Testis (tissue), 3 donors: Measurements from ENCODE around the gene EXOSC5. TPM values are rescaled to one million over a fixed set of nuclear protein-coding genes. Genes with fewer than 3 reads are reported as not detected.
A peak's percentile ranks its signal among the peaks of the same experiment; 100 is the strongest.
"Not testable (repeated sequence)": the region's sequence is repeated elsewhere in the genome, so short reads cannot be mapped to it uniquely, and the experiment has no call there.

ENCODE experiments used
- DNase-seq: peaks from one replicate; pipeline ENCODE4 v3.0.0-alpha.2; 2019
- H3K27ac ChIP-seq, 2 donors: fragments of 200-600 bp; sonication (generic); one replicate each; pipeline ENCODE4 v1.5.1; 2019
- H3K27me3 ChIP-seq: fragments of 200-600 bp; sonication (generic); one replicate; pipeline ENCODE4 v1.5.1; 2019
- H3K36me3 ChIP-seq: fragments of 200-600 bp; sonication (generic); one replicate; pipeline ENCODE4 v1.5.1; 2017; ENCODE audit warnings: low read depth; ENCODE audit errors: missing control alignments
- H3K4me1 ChIP-seq: fragments of 200-600 bp; sonication (generic); one replicate; pipeline ENCODE4 v1.5.1; 2019
- H3K4me3 ChIP-seq, 2 donors: fragments of 200-600 bp; sonication (generic); one replicate each; pipeline ENCODE4 v1.5.1; 2017 to 2019
- H3K9me3 ChIP-seq: fragments of 200-600 bp; sonication (generic); one replicate; pipeline ENCODE4 v1.5.1; 2017
- POLR2A ChIP-seq: fragments of 450-650 bp; IDR thresholded peaks from one replicate; pipeline ENCODE4 v1.6.1; 2017; ENCODE audit warnings: antibody characterized with exemption, mild to moderate bottlenecking, moderate library complexity
- WGBS, 2 donors: methylation state at CpG; one replicate each; pipeline ENCODE4 v1.1.5; 2018; 5-methylcytosine and 5-hydroxymethylcytosine counted together
- intact Hi-C: fragments of 100-400 bp; cut with DNase I; formaldehyde crosslinking; loops from one replicate; pipeline ENCODE4 v1.15.1; 2023; ENCODE audit warnings: low total_unique reads
- polyA plus RNA-seq: library from polyadenylated mRNA; stranded (reverse); fragments of 350-450 nt; fragmentation: Illumina TruSeq; extraction: RNeasy Lipid Tissue Mini Kit (QIAGEN cat#74804); gene quantifications from one replicate; pipeline ENCODE4 v1.2.3, GENCODE V29; 2014; ENCODE audit warnings: low read depth, low replicate concordance; ENCODE audit not compliant: insufficient read depth
- total RNA-seq, 2 donors: library from RNA; depleted of rRNA; stranded (reverse); fragments of >200 nt; gene quantifications; one replicate each; pipeline ENCODE4 v1.2.3, GENCODE V29; 2016
- TF ChIP-seq, protein P1 (sequence below), 3 experiments: fragments of 450-650 bp in 2 of 3; fragments of 200-600 bp in 1 of 3; sonication (generic) in 1 of 3; IDR thresholded peaks; one replicate each; pipeline ENCODE4 v1.5.1; 2016 to 2019; ENCODE audit warnings: antibody characterized with exemption in 3 of 3, mild to moderate bottlenecking in 2 of 3, moderate library complexity in 1 of 3

Gene EXOSC5
- total and polyA plus RNA-seq, 3 donors from 2014 or later: 19.1 to 28.0 (median 23.8) TPM

DNA sequence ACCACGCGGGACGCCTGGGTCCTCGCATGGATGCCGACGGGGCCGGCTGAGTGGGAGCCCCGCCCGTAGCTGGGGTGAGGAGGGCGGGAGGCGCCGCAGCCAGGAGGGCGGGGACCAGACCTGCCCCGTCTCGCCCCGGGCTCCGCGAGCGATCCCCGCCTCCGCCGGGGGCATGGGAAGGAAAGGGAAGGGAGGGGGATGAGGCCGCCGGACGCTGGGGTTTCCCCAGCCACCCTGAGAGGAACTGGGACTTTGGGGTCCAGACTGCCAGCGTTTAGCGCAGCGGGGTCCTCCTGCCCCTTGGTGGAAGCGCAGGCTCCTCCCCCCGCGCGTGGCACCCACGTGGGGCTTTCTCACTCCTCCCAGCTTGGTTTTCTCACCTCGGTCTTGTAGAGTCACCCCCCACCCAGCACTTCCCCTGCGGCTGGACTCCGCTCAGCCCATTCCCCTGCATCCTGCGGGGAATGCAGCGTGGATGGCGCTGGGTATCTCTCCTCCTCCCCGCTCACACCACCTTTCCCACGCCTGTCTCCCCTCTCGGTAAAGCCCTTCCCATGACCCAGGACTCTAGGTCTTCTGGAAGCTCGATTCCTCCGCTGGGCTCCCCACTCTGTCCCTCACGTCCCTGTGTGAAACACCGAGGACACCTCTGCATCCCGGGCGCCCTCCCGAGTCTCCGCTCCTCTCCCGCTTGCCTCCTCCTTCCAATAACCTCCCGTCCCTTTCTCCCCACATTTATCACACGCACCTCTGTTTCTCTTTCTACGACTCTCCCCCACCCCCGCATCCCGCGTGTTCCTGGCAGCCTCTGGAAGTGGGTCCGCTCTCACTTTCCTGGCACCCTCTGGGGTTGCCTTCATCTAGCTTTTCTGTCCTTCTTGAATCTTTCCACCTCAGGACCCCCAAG, 45.6 kb downstream of the EXOSC5 start:
- Histone ChIP-seq H3K4me1 (peaks cover 8% of the 10 kb centered on the region), H3K9me3 (no peaks in the 10 kb centered on the region), H3K27ac (peak overlapping the region; percentile 39 to 91), H3K36me3 (no peaks in the 10 kb centered on the region), H3K27me3 (no peaks in the 10 kb centered on the region), H3K4me3 (peak overlapping the region; percentile 68 to 69)
- intact Hi-C loops: no loop called here
- 1 to 2% methylated on average over 33 to 58 of the region's 58 CpGs for WGBS, 2 donors
- peak; percentile 62 for DNase-seq
- TF ChIP-seq, protein P1, sequence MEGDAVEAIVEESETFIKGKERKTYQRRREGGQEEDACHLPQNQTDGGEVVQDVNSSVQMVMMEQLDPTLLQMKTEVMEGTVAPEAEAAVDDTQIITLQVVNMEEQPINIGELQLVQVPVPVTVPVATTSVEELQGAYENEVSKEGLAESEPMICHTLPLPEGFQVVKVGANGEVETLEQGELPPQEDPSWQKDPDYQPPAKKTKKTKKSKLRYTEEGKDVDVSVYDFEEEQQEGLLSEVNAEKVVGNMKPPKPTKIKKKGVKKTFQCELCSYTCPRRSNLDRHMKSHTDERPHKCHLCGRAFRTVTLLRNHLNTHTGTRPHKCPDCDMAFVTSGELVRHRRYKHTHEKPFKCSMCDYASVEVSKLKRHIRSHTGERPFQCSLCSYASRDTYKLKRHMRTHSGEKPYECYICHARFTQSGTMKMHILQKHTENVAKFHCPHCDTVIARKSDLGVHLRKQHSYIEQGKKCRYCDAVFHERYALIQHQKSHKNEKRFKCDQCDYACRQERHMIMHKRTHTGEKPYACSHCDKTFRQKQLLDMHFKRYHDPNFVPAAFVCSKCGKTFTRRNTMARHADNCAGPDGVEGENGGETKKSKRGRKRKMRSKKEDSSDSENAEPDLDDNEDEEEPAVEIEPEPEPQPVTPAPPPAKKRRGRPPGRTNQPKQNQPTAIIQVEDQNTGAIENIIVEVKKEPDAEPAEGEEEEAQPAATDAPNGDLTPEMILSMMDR (IDR thresholded peaks at IDR 0.05): no peak
- TF ChIP-seq POLR2A: no peak

DNA sequence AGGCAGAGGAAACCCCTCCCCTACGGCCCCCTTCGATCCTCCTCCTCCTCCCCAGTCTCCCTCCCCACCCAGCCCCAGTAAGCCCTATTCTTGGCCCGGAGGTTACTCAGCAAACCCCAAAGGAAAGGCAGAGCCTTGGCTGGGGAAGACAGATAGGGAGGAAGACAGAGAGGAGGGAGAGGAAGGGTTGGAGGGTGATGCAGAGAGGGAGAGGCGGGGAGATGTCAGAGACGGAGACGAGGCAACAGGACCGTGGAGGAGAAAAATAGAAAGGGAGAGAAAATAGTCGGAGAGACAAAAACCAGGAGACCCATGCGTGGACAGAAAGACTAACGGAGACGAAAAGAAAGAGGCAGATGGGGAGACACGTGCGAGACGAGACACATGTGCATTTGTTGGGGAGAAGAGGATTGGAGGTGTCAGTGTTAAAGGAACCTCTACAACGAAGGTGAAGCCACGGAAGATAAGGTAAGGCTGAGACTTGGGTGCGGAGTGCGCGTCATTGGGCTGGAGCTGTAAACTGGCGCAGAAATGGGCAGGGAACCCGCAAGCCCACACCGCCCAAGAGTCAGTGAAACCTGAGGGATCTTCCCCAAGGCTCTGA, 46.3 kb downstream of the EXOSC5 start:
- 4 to 10% methylated on average over 22 of the region's 22 CpGs for WGBS, 2 donors
- Histone ChIP-seq H3K4me1 (peaks cover 8% of the 10 kb centered on the region), H3K36me3 (no peaks in the 10 kb centered on the region), H3K27ac (peak overlapping the region in 1 of 2 donors; percentile 91), H3K27me3 (no peaks in the 10 kb centered on the region), H3K9me3 (no peaks in the 10 kb centered on the region), H3K4me3 (peak overlapping the region; percentile 68 to 69)
- TF ChIP-seq POLR2A: no peak
- TF ChIP-seq, protein P1 (IDR thresholded peaks at IDR 0.05): no peak
- intact Hi-C loops: no loop called here
- no peak for DNase-seq

DNA sequence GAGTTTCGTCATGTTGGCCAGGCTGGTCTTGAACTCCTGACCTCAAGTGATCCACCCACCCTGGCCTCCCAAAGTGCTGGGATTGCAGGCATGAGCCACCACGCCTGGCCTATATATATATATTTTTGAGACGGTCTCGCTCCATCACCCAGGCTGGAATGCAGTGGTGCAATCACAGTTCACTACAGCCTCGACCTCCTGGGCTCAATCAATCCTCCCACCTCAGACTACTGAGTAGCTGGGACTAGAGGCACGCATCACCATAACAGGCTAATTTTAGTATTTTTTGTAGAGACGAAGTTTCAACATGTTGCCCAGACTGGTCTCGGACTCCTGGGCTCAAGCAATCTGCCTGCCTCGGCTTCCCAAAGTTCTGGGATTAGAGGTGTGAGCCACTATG, 50.2 kb downstream of the EXOSC5 start:
- H3K36me3 ChIP-seq, H3K4me1 ChIP-seq, H3K4me3 ChIP-seq, DNase-seq, H3K27ac ChIP-seq, H3K9me3 ChIP-seq, intact Hi-C loops, H3K27me3 ChIP-seq: not testable (repeated sequence)
- 91 to 96% methylated on average over 9 of the region's 9 CpGs for WGBS, 2 donors

DNA sequence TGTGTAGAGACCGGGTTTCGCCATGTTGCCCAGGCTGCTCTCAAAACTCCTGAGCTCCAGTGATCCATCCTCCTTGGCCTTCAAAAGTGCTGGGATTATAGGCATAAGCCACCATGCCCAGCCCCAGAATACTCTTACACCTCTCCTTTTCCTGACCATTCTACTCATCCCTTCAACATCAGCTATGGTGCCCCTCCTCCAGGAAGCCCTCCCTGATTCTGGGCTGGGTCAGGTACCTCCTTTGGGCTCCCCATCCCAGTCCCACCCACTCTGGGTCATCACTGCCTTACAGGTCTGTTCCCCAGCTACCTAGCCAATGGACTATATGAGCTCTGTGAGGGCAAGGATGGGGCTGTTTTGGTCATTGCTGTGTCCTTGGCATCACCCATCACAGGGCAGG, 53.0 kb downstream of the EXOSC5 start:
- H3K4me1 ChIP-seq: no peaks in the 10 kb centered on the region
- 88 to 96% methylated on average over 2 of the region's 2 CpGs for WGBS, 2 donors
- H3K27me3 ChIP-seq: no peaks in the 10 kb centered on the region
- H3K36me3 ChIP-seq: no peaks in the 10 kb centered on the region
- H3K4me3 ChIP-seq: no peak overlapping the region
- TF ChIP-seq, protein P1 (IDR thresholded peaks at IDR 0.05): no peak
- no peak for TF ChIP-seq POLR2A
- H3K27ac ChIP-seq: no peak overlapping the region
- no peaks in the 10 kb centered on the region for H3K9me3 ChIP-seq
- intact Hi-C loops: no loop called here
- no peak for DNase-seq

DNA sequence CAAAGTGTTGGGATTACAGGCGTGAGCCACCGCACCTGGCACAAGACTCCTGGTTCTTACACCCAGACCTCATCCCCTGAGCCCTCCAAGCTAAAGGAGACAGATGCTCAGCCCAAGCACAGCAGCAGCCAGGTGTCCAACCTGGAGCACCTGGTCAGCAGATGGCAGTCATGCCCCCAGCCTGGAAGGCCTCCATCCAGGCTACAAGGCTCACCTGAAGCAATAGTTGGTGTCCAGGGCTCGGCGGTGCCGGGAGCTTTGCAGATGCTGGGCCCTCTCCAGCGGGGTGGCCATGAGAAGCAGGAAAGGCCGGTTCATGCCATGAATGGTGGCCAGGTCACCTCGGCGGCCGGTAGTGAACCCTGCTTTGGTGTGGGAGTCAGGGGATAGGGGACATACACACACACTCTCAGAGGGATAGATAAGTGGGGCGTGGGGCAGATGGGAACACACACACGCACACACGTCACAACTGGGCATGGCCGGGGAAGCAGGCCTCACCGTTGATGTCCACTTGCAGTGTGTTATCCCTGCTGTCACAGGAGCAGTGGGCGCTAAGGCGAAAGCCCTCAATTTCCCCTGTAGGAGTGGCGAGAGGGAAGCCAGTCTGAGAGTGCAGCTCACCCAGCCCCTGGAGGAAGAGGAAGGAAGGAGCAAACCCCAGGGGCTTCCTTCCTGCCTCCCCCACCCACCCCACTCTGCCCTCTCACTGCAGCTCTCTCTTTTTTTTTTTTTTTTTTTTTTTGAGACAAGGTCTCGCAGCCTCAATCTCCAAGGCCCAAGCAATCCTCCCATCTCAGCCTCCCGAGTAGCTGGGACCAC, 55.3 kb downstream of the EXOSC5 start:
- Histone ChIP-seq H3K27me3 (no peaks in the 10 kb centered on the region), H3K27ac (no peak overlapping the region), H3K4me3 (no peak overlapping the region), H3K9me3 (no peaks in the 10 kb centered on the region), H3K4me1 (no peaks in the 10 kb centered on the region), H3K36me3 (no peaks in the 10 kb centered on the region)
- WGBS, 2 donors: 88 to 90% methylated on average over 18 to 20 of the region's 20 CpGs
- DNase-seq: no peak
- intact Hi-C loops: no loop called here
- no peak for TF ChIP-seq POLR2A
- TF ChIP-seq, protein P1 (IDR thresholded peaks at IDR 0.05): no peak
